ENCODE results near the gene KCNE5.
"Not testable (repeated sequence)": the region's sequence is repeated elsewhere in the genome, so short reads cannot be mapped to it uniquely, and the experiment has no call there.

Gene KCNE5, protein sequence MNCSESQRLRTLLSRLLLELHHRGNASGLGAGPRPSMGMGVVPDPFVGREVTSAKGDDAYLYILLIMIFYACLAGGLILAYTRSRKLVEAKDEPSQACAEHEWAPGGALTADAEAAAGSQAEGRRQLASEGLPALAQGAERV

DNA sequence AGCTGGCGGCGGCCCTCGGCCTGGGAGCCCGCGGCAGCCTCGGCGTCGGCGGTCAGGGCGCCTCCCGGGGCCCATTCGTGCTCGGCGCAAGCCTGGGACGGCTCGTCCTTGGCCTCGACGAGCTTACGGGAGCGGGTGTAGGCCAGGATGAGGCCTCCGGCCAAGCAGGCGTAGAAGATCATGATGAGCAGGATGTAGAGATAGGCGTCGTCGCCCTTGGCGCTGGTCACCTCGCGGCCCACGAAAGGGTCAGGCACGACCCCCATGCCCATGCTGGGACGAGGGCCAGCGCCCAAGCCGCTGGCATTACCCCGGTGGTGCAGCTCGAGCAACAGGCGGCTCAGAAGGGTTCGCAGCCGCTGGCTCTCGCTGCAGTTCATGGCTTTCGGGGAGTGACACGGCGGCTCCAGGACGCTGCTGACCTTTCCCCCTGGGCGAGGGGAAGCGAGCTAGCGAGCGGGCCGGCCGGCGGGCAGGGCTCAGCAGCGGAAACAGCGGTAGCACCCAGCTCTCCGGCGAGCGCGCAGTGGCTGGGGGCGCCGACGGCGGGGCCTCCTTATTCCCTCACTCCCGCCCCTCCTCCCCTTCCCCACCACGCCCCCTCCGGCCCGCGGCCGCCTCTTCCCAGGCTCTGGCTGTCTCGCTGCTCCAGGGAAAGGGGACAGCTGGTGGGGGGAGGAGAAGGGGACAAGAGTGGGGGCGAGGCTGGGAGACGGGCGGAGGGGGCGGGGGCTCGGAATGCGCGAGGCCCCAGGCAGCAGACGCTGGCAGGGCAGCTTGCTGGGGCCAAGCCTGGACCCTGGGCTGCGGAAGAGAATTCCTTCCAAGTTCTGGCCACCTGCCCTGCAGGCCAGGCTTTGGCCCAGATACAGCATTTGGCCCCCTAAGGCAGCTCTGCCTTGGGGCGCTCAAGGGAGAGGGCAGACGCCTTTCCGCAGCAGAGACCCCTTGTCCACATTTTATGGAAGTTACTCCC is at the start of gene KCNE5:
Gene KCNE5, minus strand, starts transcription at position 532 of the 976 bp plus-strand sequence. Its CDS starts 152 bp downstream, at position 380.
- no peak for DNase-seq (ENCODE audit: low read depth)

DNA sequence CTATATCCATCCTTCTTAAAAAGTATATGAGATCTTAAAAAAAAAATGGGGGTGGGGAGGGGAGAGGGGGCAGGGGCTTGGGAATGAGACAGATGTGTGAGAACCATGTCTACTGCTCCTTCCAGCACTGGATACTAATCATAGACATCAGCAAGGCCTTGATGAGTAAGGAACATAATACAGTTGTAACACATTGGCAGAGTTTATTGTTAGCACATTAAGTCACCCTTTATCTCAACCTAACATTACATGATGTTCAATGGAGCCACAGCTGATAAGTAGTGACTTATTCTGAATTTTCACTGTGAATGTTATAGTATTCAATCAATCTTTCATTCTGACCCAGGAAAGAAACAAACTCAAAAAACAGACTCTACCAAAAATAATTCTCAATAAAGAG is 47.3 kb upstream of the KCNE5 start:
- no peak for DNase-seq (ENCODE audit: low read depth)

DNA sequence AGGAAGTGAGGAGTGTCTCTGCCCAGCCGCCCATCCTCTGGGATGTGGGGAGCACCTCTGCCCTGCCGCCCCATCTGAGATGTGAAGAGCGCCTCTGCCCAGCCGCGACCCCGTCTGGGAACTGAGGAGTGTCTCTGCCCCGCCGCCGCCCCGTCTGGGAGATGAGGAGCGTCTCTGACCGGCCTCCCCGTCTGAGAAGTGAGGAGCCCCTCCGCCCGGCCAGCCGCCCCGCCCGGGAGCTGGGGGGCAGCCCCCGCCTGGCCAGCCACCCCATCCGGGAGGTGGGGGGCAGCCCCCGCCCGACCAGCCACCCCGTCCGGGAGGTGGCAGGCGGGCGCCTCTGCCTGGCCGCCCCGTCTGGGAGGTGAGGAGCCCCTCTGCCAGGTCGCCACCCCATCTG is 46.2 kb upstream of the KCNE5 start:
- not testable (repeated sequence) for DNase-seq (ENCODE audit: low read depth)

DNA sequence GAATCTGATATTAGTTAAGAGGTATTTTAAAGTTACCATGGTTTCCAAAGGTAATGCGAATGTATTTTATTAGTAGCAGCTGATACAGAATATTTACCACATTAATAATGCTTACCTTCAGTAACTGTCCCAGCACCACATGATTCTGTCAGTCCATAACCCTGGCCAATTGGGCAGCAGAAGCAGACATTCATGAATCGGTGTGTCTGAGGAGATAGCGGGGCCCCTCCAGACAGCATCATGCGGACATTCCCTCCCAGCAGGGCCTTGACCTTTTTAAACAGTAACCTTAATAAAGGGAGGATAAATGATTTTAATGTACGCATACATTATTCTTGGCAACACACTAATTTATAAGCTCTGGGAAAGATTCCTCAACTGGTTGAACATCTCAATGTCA is 43.0 kb upstream of the KCNE5 start:
- no peak for DNase-seq (ENCODE audit: low read depth)

DNA sequence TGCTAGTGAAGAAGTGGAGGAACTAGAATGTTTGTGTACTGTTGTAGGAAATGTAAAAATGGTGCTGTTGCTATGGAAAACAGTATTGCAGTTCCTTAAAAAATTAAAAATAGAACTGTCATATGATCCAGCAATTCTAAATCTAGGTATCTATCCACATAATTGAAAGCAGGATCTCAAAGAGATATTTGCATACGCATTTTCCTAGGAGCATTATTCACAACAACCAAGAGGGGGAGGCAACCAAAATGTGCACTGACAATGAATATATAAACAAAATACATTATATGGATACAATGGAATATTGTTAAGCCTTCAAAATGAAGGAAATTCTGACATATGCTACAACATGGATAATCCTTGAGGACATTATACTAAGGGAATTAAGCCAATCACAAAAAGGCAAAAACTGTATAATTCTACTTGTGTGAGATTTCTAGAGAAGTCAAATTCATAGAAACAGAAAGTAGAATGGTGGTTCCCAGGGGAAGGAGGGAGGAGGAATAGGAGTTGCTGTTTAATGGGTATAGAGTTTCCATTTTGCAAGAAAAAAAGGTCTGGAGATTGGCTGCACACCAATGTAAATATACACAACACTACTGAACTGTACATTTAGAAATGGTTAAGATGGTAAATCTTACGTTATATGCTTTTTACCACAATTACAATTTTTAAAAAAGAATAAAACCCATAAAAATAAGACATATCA is 35.6 kb upstream of the KCNE5 start:
- DNase-seq (ENCODE audit: low read depth) = no peak

DNA sequence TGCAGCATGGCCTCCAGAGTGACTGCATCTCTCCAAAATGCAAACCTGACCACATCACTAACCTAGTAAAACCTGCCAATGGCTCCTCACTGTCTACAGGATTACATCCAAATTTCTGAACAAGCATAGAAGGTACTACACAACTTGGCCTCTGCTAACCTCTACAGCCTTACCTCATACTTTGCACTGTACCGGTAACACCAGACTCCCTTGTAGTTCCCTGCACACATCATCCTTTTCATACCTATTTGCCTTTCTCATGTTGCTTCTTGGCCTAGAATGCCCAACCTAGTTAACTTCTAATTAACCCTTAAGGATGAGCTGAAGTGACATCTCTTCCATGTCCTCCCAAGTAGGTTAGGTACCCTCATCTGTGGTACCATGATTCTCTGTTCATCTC is 33.4 kb upstream of the KCNE5 start:
- DNase-seq (ENCODE audit: low read depth) = no peak

DNA sequence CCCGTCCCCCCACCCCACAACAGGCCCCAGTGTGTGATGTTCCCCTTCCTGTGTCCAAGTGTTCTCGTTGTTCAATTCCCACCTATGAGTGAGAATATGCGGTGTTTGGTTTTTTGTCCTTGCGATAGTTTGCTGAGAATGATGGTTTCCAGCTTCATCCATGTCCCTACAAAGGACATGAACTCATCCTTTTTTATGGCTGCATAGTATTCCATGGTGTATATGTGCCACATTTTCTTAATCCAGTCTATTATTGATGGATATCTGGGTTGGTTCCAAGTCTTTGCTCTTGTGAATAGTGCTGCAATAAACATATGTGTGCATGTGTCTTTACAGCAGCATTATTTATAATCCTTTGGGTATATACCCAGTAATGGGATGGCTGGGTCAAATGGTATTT is 32.4 kb upstream of the KCNE5 start:
- not testable (repeated sequence) for DNase-seq (ENCODE audit: low read depth)

DNA sequence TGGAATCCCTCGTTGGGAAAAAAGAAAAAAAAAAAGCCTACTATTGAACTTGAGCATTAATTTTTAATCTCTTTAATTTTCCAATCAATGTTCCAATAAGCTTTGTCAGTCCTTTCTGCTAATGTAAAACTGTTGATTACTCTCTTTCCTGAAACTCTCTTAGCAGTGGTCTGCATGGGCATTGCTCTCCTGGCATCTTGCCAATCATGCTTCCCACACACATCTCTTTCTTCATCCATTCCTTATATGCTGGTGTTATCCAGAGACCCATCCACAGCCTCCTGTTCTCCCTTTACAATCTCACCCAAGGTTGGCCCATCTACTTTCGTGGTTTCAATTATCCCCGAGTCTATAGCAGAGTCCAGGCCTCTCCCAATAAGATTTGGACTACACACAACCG is 31.8 kb upstream of the KCNE5 start:
- no peak for DNase-seq (ENCODE audit: low read depth)

DNA sequence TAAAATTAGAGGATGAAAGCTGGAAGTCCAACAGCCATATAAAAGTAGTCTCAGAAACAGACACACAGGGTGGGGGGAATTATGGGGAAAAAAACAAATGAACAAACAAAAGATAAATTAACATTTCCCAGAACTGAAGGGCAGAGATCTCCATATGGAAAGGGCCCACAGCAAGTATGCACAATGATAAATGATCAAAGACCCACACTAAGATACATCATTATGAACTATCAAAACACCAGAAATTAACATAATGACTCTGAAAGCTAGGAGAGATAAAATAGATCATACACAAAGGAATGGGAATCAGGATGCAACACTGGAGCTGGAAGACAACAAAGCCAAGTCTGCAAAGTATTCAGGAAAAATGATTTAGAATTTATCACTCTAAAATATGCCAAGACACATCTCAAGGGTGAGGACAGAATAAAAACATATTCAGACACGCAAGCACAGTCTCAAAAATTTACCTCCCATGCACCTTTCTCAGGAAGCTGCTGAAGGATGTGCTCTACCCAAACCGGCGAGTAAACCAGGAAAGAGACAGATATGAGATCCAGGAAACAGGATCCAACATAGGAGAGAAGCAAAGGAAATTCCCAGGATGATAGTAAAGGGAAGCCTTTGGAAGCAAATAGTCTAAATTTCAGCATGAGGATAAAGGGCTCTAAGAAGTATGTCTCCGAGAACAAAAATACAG is 30.7 kb upstream of the KCNE5 start:
- no peak for DNase-seq (ENCODE audit: low read depth)

DNA sequence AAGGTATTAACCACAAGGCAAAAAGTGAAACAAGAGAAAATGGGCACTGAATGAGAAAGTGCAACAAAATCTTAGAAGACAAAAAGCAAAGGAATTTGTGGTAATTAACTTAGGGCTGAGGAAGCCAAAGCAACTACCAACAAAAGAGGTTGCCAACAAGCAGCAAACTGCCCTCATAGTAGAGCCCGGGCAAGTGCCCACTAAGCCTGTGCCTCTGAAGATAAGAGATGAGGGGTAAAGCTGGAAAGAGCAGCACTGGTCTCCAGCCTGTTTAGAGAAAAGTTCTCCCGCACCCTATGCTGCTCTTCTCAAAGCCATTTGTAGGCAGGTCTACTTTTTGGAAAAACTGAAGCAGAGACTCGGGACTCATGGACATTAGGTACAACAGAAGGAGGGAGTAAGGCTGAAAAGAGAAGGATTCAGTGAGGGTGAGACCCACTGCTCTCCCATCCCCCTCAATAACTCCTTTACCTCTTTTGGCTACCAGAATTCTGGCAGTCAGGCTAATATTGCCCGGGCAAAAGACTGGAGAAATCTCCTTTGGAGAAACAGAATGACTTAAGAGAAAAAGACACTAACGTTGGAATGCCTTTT is 29.6 kb upstream of the KCNE5 start:
- DNase-seq (ENCODE audit: low read depth) = no peak

DNA sequence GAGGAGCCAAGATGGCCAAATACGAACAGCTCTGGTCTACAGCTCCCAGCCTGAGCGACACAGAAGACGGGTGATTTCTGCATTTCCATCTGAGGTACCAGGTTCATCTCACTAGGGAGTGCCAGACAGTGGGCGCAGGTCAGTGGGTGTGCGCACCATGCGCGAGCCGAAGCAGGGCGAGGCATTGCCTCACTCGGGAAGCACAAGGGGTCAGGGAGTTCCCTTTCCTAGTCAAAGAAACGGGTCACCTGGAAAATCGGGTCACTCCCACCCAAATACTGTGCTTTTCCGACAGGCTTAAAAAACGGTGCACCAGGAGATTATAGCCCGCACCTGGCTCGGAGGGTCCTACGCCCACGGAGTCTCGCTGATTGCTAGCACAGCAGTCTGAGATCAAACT is 19.7 kb upstream of the KCNE5 start:
- not testable (repeated sequence) for DNase-seq (ENCODE audit: low read depth)

DNA sequence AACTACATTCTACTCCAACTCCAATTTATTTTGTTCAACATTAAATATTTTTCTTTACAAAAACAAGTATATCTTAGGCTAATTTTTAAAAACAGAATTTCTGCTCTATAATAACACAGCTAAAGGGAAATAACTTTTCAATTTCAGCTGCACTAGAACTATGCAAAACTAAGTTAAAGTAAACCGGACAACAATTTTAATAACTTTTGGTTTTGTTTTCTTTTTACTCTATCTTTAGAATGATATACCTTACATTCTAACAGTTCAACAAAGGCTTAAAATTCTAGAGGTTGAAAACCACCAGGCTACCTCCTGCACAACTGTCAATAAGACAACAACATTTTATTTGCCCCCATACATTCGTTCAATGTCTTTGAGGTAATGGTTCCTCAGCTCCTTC is 18.7 kb upstream of the KCNE5 start:
- DNase-seq (ENCODE audit: low read depth) = no peak

DNA sequence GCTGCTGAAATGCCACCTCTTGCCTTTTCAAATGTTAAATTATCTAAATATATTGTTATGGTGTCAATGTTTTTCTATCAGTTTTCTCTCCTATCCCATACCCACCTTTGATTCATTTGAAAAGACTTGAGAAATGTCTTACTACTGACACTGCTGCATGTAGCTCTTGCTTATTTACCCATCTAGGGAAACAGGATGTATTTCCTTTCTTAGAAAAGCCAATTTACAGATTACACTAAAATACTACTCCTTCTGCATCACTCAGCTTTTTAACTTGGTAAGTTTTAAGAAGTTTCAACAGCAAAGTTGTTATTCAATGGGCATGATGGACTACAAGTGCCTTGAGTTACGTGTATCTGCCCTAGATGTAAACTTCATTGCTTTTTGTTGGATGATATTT is 13.2 kb upstream of the KCNE5 start:
- DNase-seq (ENCODE audit: low read depth) = no peak

DNA sequence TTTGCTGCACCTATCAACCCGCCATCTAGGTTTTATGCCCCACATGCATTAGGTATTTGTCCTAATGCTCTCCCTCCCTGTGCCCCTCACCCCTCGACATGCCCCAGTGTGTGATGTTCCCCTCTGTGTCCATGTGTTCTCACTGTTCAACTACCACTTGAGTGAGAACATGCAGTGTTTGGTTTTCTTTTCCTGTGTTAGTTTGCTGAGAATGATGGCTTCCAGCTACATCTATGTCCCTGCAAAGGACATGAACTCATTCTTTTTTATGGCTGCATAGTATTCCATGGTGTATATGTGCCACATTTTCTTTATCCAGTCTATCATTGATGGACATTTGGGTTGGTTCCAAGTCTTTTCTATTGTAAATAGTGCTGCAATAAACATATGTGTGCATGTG is 12.5 kb upstream of the KCNE5 start:
- DNase-seq (ENCODE audit: low read depth) = not testable (repeated sequence)

DNA sequence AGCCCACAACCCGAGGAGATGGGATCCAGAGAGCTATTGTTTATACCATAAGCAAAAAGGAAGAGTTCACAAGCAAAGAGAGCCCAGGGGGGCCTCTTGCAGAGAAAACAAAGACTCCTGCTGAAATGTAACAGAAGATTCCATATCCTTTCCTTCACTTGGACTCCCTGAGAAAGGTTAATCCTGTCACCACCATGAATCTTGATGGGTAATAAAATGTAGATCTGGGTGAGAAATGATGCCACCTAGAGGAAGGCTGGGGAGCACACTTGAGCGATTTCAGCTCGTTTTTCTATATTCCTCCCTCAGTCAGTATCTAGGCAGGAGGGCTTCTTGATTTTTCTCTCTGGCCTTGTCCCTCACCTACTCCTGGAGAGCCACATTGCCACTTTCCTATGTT is 10.2 kb upstream of the KCNE5 start:
- DNase-seq (ENCODE audit: low read depth) = no peak

DNA sequence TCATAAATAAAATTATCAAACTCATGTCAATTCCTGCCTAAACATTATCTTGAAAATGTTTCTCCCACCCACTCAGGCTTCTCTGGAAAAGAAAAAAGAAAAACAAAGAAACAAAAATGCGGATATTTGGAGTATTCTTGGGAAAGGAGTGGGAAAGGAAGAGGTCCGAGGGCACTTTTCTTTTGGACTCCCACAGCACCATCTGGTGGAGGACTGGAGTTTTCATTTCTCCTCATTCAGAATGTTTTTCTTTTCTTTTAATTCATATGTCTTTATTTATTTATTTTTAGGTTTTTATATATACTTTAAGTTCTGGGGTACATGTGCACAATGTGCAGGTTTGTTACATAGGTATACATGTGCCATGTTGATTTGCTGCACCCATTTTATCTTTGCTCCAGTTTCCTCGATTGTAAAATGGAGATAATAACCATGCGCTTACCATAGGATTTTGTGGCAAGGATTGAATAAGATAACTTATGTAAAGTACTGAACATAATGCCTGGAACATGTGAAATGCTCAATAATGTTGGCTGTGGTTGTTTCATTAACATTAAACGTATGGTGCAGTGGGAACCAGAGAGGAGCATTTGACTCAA is 8.0 kb upstream of the KCNE5 start:
- DNase-seq (ENCODE audit: low read depth) = no peak

DNA sequence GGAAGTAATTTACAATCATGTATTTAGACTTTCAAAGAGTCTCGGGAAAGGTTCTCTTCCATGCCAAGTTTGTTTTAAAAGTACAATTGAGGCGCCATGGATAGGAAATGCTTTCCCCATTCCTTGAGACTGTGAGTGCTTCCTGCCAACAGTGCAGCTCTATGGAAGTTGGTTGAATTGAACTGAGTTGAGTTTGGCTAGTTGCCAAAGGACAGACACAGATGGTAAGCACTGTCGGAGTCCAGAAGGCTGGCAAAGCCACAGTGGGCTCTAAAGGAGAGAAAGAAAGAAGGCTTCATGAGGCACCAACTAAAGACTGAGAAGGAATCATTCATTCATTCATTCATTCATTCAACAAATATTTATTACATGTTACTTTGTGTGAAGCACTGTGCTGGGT is 4.3 kb upstream of the KCNE5 start:
- DNase-seq (ENCODE audit: low read depth) = no peak

DNA sequence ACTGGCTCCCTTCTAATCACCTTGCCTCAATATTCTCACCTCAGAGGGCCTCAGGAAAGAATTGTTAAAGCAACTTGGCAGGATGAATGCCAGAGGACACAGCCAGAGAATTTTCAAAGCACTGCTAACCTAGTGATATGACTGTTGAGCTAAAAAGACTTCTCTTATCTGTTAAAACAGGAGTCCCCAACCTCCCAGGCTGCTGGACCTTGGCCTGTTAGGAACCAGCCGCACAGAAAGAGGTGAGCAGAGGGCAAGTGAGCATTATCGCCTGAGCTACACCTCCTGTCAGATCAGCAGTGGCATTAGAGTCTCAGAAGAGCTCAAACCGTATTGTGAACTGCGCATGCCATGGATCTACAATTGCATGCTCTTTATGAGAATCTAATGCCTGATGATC is 1.7 kb upstream of the KCNE5 start:
- no peak for DNase-seq (ENCODE audit: low read depth)

DNA sequence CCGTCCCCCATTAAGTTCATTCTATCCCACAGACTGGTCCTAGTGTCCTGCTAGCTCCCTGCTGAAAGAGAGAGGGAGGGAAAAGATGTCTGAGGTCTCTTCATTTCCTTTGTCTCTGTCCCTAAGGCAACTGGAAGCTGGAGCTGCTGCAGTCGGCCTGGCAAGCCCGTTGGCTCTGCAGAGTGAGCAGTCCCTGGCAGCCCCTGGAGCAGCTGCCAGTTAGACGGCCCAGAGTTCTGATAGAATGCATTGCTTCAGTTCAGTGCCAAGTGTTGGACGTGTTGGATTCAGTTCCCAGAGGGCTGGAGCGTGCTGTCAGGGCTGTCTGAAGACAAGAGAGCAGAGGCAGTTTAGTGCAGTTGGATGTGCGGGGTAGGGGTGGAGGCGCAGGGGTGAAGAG is 975 bp downstream of the KCNE5 start:
- DNase-seq (ENCODE audit: low read depth) = no peak

DNA sequence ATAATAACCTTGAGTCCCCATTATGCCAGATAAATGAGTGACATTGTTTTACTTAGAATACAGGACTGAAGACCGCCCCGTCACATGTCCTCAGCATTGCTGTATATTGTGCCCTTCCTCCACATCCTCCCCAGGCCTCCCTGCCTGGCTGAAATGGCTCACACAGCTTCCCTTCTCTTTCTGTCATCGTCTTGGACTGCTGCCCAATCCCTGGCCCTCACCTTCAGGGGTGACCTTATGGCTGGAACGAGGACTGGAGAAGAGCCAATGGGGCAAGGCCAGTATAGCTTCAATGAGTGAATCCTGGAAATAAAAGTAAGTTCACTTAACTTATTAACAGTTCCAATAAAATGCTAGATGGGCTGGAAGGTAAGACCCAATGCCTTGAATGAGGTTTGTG is 2.7 kb downstream of the KCNE5 start:
- DNase-seq (ENCODE audit: low read depth) = no peak

DNA sequence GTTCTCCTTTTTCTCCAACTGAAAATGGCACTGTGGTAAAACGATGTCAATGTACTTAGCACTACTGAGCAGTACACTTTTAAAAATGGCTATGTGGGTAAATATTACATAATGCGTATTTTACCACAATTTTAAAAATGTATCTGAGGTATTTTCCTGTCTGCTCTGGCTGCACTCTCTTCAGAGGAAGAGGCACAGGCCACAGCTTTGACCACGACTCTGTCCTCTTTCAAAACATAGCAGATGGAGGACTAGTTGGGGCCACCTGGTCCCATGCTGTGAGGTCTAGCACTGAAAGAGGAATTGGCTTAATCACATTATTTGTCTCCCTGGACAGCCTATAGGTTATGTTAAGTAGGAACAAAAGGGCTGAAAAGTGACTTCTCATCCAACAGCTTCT is 5.2 kb downstream of the KCNE5 start:
- no peak for DNase-seq (ENCODE audit: low read depth)

DNA sequence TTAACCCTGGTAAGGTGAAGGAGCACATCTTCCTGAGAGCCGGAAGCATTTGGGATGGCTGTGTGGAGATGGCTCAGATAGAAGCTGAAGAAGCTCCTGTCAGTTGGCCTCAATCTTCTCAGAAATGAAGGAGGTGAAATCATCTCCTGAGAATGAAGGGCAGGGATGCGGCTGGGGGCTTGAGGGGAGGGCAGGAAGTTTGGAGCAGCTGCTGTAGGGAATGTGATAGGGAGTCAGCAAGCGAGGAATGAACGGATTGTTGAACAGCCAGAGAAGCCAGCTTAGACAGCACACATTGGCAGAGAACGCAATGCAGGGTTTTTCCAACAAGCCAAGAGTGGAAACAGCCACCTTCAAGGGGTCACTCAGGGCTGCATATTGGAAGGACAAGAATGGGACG is 10.0 kb downstream of the KCNE5 start:
- DNase-seq (ENCODE audit: low read depth) = no peak
